SU-DHL-6 (cell line): Measurements from ENCODE around the gene SEMA3B.

Source experiments
- H2AFZ ChIP-seq: fragments of 200-600 bp; sonication (generic); 2 replicates; pipeline ENCODE4 v1.6.1; 2014; ENCODE audit warnings: low read depth, mild to moderate bottlenecking, moderate library complexity, mixed read lengths, antibody characterized with exemption, low read length; ENCODE audit not compliant: severe bottlenecking
- H3F3A ChIP-seq: fragments of 200-600 bp; shearing (Covaris generic); 2 replicates; pipeline ENCODE4 v1.6.0; 2016; ENCODE audit warnings: antibody characterized with exemption, mild to moderate bottlenecking; ENCODE audit not compliant: insufficient read depth
- H3K27ac ChIP-seq: fragments of 200-600 bp; sonication (generic); 2 replicates; pipeline ENCODE4 v1.5.1; 2016; ENCODE audit warnings: low read depth, mild to moderate bottlenecking, low read length, moderate library complexity, mixed read lengths
- H3K27me3 ChIP-seq: fragments of 200-600 bp; sonication (generic), shearing (Covaris generic); 2 replicates; pipeline ENCODE4 v1.6.0; 2014; ENCODE audit warnings: mild to moderate bottlenecking, low read length
- H3K36me3 ChIP-seq: fragments of 200-600 bp; sonication (generic); 2 replicates; pipeline ENCODE4 v1.6.1; 2014; ENCODE audit warnings: mild to moderate bottlenecking, low read length, mixed read lengths
- H3K4me2 ChIP-seq: fragments of 300-600, 200-600 bp; shearing (Covaris generic), sonication (generic); 2 replicates; pipeline ENCODE4 v1.6.0; 2014; ENCODE audit warnings: low read length, low read depth, mild to moderate bottlenecking; ENCODE audit not compliant: poor library complexity, severe bottlenecking
- H3K4me3 ChIP-seq: fragments of 200-600 bp; sonication (generic); 2 replicates; pipeline ENCODE4 v1.5.1; 2014; ENCODE audit warnings: antibody characterized with exemption, low read length, mild to moderate bottlenecking, mixed read lengths; ENCODE audit not compliant: insufficient read depth, poor library complexity, severe bottlenecking
- H3K79me2 ChIP-seq: fragments of 200-600 bp; sonication (generic); 2 replicates; pipeline ENCODE4 v1.6.1; 2014; ENCODE audit warnings: mild to moderate bottlenecking, low read length, moderate library complexity; ENCODE audit not compliant: insufficient read depth
- H3K9ac ChIP-seq: fragments of 200-600 bp; sonication (generic); 2 replicates; pipeline ENCODE4 v1.7.0; 2014; ENCODE audit warnings: mild to moderate bottlenecking, low read length
- H3K9me2 ChIP-seq: fragments of 200-600 bp; sonication (generic); replicated peaks from 2 replicates; pipeline ENCODE4 v1.6.1; 2014; ENCODE audit warnings: low read length; ENCODE audit not compliant: insufficient read depth
- H3K9me3 ChIP-seq: fragments of 200-600 bp; sonication (generic); 2 replicates; pipeline ENCODE4 v1.6.1; 2014; ENCODE audit warnings: low read length, mixed read lengths; ENCODE audit not compliant: insufficient read depth
- H4K20me1 ChIP-seq: fragments of 200-600 bp; sonication (generic); 2 replicates; pipeline ENCODE4 v1.6.1; 2014; ENCODE audit warnings: low read depth, mild to moderate bottlenecking, antibody characterized with exemption, low read length, moderate library complexity, mixed read lengths
- EZH2phosphoT487 ChIP-seq: fragments of 200-600 bp; sonication (generic), shearing (Covaris generic); conservative IDR thresholded peaks from 2 replicates; pipeline ENCODE4 v1.6.1; 2018; ENCODE audit warnings: mild to moderate bottlenecking, antibody characterized with exemption, low read length, moderate library complexity, mixed read lengths
- TF ChIP-seq, protein P1 (sequence below): fragments of 200-600 bp; sonication (generic); IDR thresholded peaks from one replicate; pipeline ENCODE4 v1.5.1; 2017; ENCODE audit warnings: antibody characterized with exemption, mild to moderate bottlenecking, low read length, moderate library complexity; ENCODE audit not compliant: insufficient read depth, poor library complexity, severe bottlenecking

SEMA3B gene

GRCh38 chr3:50299929-50300680 lies 31.2 kb downstream of the SEMA3B start:
- no peaks in the 10 kb centered on the region for H3K27me3 ChIP-seq
- peak overlapping the region; percentile 76 for H3K4me2 ChIP-seq
- H3K9me3 ChIP-seq = no peaks in the 10 kb centered on the region
- H3F3A ChIP-seq = no peaks in the 10 kb centered on the region
- H3K4me3 ChIP-seq = peak overlapping the region; percentile 57
- no peaks in the 10 kb centered on the region for H3K9me2 ChIP-seq
- no peaks in the 10 kb centered on the region for H4K20me1 ChIP-seq
- H2AFZ ChIP-seq = peak overlapping the region; percentile 78
- no peaks in the 10 kb centered on the region for H3K36me3 ChIP-seq
- no peaks in the 10 kb centered on the region for H3K79me2 ChIP-seq
- no peak for TF ChIP-seq EZH2phosphoT487
- TF ChIP-seq, protein P1, sequence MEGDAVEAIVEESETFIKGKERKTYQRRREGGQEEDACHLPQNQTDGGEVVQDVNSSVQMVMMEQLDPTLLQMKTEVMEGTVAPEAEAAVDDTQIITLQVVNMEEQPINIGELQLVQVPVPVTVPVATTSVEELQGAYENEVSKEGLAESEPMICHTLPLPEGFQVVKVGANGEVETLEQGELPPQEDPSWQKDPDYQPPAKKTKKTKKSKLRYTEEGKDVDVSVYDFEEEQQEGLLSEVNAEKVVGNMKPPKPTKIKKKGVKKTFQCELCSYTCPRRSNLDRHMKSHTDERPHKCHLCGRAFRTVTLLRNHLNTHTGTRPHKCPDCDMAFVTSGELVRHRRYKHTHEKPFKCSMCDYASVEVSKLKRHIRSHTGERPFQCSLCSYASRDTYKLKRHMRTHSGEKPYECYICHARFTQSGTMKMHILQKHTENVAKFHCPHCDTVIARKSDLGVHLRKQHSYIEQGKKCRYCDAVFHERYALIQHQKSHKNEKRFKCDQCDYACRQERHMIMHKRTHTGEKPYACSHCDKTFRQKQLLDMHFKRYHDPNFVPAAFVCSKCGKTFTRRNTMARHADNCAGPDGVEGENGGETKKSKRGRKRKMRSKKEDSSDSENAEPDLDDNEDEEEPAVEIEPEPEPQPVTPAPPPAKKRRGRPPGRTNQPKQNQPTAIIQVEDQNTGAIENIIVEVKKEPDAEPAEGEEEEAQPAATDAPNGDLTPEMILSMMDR = no peak
- peak overlapping the region; percentile 33 for H3K27ac ChIP-seq
- H3K9ac ChIP-seq = peak overlapping the region; percentile 66

- H3K27me3 ChIP-seq = no peaks in the 10 kb centered on the region
- H3K9me2 ChIP-seq = no peaks in the 10 kb centered on the region
- H2AFZ ChIP-seq = no peak overlapping the region
- no peak overlapping the region for H3K4me3 ChIP-seq
- H3K9ac ChIP-seq = 0 out of 2 replicates have a peak overlapping the region, but pooled peaks have one; percentile 66
- no peak overlapping the region for H3K4me2 ChIP-seq
- no peaks in the 10 kb centered on the region for H3K9me3 ChIP-seq
- no peaks in the 10 kb centered on the region for H4K20me1 ChIP-seq
- no peaks in the 10 kb centered on the region for H3K79me2 ChIP-seq
- no peak overlapping the region for H3K27ac ChIP-seq
- TF ChIP-seq EZH2phosphoT487 = no peak
- TF ChIP-seq, protein P1 = no peak
- H3F3A ChIP-seq = no peaks in the 10 kb centered on the region
- no peaks in the 10 kb centered on the region for H3K36me3 ChIP-seq
Measured at GRCh38 chr3:50300681-50301254, 31.8 kb downstream of the SEMA3B start.

GRCh38 chr3:50302095-50303012 lies 33.4 kb downstream of the SEMA3B start:
- Histone ChIP-seq H3K4me3 (no peak overlapping the region), H3K79me2 (no peaks in the 10 kb centered on the region), H3K27ac (no peak overlapping the region), H3F3A (no peaks in the 10 kb centered on the region), H2AFZ (no peak overlapping the region), H3K9ac (no peak overlapping the region), H3K27me3 (no peaks in the 10 kb centered on the region), H3K9me2 (no peaks in the 10 kb centered on the region), H3K36me3 (no peaks in the 10 kb centered on the region), H4K20me1 (no peaks in the 10 kb centered on the region), H3K4me2 (no peak overlapping the region), H3K9me3 (no peaks in the 10 kb centered on the region)
- TF ChIP-seq, protein P1 = no peak
- no peak for TF ChIP-seq EZH2phosphoT487
